T-helper 2 cell (primary cell): ENCODE data around the gene GABBR1.

Source experiments
- DNase-seq, 5 experiments: peaks; one replicate each; pipeline versions ENCODE4 v3.0.0 to v3.0.0-alpha.2; 2012 to 2022

Gene GABBR1

DNA sequence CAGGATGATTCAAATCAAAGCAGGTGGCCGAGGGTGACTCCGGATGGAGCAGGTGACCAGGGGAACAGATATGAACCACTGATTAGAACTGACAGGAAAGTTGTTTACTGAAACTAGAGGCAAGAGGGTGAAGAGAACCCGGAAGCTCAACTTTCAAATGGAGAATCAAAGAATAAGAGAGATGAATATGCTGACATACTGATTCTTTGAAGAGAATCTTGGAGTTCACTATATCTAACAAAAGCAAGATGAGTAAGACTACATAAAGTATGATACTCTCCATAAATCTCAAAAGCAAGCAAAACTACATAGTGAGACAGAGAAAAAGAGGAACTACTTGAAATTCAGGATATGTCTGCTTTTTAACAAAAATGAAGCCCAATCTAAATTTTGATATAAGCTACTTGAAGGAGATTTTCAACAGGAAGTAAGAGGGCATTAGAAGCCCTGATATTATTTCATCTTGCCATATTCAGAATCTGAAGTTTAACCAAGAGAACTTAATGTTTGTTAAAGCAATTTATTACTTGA lies 69.5 kb downstream of the GABBR1 start:
- DNase-seq: no peak

DNA sequence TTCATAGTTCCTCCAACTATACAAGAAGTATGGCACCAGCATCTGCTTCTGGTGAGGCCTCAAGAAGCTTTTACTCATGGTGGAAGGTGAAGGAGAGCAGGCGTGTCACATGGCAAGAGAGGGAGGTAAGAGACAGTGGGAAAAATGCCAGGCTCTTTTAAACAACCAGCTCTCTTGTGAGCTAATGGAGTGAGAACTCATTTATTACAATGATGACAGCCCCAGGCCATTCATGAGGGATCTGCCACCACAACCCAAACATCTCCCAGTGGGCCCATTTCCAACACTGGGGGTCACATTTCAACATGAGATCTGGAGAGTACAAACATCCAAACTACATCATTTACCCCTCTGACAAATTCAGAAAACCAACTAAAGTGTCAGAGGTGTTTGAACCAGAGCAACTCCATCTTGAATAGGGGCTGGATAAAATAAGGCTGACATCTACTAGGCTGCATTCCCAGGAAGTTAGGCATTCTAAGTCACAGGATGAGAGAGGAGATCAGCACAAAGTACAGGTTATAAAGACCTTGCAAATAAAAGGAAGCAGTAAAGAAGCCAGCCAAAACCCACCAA lies 71.3 kb downstream of the GABBR1 start:
- DNase-seq: no peak

GRCh38 chr6:29561091-29561490 lies 71.9 kb downstream of the GABBR1 start:
- DNase-seq: no peak

DNA sequence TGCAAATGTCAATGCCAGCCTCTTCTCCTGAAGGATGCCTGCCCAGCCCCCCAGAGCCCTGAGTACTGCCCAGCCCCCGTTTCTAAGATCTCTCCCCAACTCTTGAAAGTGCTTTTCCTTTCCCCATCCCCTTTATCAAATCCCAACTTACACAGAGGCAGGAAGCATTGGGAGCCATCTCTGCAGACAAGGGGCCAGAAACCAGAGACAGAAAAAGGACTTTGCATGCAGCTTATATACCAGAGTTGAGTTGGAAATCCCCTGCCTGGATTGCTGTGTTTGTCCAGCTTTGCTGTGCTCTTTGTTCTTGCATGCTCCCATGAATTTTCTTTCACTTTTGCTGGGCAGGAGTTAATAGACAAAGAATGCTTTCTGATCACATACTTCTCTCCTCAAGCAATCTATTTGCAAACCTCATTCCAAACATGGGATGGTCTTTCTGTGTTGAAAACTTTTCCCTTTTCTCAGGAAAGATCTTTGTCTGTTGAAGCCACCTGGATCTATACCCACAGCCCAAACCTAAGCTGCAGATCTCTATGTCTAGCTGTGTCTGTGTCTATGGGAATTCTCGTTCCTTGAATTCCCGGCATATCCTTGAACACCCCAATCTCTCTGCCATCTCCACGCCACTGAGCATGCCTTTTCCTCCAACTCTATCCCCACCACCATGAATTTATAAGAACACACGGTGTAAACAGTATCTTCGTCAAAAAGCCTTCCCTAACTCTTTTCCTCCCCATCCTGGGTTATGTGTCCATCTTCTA lies 73.3 kb downstream of the GABBR1 start, which contains the start of gene UBD:
Gene UBD (minus strand): TSS at position 209 of the 764 bp plus-strand sequence. CDS start 31 bp downstream, at position 178.
- no peak for DNase-seq

GRCh38 chr6:29558439-29559079 lies 74.4 kb downstream of the GABBR1 start:
- DNase-seq: no peak

DNA sequence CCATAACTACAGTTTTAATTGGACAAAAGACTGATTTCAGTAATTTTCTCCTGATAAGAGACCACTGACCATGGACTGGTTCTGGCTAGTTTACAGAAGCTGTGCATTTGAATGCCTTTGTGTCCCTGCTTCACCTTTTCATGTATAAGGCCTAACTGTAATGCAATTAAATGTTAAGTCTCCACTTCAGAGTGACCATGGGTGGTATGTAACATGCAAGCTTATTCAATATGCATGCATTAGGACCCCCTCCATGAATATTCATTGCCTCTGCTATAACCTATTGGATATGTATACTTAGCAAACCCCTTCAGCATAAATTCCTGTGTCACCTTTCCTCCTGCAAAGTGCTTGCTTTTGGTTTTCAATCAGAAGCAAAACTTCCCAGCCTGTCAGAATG lies 75.7 kb downstream of the GABBR1 start:
- no peak for DNase-seq

DNA sequence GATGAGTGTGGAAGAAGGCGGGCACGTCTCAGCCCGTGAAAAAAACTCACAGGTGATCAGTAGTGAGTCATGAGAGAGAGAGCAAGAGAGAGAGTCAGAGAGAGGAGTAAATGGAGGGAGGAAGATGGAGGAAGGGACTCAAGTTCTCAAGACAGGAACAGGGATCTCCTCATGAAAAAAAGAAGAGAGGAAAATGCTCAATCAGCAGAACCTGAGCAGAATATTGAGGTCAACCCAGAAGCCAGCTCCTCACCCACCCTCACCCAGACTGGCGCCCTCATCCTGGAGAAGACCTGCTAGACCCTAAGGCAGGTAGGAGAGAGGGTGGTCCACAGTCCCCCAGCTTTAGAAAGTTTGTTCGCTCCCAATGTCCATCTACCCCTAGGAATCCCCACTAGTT lies 78.2 kb downstream of the GABBR1 start:
- DNase-seq: no peak

GRCh38 chr6:29553268-29554057 lies 79.5 kb downstream of the GABBR1 start:
- DNase-seq: peak in 1 of 5 experiments; percentile 27

DNA sequence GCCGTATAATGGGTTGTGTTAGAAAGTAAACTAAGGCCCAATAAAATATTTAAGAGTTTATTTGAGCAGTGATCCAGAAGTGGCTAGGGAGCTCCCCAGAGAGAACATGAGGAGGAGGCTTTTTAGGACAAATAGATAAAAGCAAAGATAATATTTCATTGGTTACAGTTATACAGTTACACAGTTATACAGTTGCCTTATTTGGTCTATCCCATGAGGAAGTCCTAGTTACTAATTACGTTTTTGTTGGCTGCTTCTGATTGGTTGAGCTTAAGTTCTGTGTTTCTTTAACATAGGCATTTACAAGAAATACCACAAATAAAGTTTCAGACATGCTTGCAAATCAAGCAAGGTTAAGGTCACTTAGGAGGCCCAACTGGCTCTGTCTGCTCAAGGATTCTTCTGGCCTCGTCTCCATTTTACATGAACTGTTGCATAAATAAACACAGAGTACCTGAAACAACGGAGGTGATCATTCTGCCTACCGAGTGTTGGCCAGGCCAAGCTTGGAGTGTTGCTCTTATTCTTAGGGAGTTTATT lies 80.4 kb downstream of the GABBR1 start:
- peak in 2 of 5 experiments; percentile 23 to 78 for DNase-seq

- DNase-seq: peak in 1 of 5 experiments; percentile 90
Measured at GRCh38 chr6:29547573-29547972, 85.4 kb downstream of the GABBR1 start.

- no peak for DNase-seq
Measured at GRCh38 chr6:29537714-29538403, 95.1 kb downstream of the GABBR1 start.

GRCh38 chr6:29532320-29532951 lies 100.5 kb downstream of the GABBR1 start:
- DNase-seq: no peak

GRCh38 chr6:29531668-29532067 lies 101.3 kb downstream of the GABBR1 start:
- DNase-seq: no peak

DNA sequence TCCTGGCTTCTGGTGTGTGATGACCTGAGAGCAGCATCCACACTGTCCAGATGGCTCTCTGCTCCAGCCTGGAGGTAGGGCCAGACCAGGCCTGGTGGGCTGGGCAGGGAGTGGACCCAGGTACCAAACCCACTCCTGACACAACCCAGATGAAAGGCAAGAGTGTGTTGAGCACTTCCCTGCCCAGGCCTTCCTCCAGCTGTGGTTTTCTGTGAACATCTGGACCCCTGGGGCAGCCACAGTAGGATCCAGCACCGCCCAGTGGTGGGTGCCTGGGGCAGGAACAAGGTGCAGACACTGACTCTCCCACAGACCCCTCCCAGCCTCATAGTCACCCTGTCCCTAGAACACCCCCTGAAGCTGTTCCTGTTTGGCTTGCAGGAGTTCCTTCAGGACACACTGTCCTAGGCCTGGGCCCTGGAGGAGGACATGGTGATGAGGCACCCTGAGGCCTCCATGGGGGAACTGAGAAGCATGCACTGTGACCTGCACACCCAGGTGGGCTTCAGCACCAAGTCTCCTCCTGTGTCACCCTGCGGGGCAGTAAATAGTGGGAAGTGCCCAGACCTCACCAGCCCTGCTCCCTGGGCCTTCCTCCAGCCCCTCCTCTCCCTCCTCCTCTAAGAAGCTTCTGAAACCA lies 102.2 kb downstream of the GABBR1 start:
- DNase-seq: no peak

DNA sequence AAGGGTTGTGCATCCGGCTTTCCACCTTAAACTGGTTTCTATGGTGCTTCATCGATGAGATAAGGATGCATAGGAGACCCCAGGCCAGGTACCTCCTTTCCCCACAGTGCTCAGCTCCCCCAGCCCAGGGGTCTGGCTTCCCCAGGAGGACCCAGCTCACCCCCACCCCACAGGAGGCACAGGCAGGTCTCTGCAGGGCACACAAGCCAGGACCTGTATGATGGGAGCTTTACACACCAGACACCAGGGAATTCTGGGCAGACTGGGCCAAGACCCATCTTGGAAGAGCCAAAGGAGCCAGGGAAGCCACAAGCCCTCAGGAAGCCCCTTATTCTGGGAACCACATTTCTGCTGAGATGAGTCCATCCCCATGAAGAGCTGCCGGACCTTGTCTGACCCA lies 103.0 kb downstream of the GABBR1 start:
- no peak for DNase-seq

DNA sequence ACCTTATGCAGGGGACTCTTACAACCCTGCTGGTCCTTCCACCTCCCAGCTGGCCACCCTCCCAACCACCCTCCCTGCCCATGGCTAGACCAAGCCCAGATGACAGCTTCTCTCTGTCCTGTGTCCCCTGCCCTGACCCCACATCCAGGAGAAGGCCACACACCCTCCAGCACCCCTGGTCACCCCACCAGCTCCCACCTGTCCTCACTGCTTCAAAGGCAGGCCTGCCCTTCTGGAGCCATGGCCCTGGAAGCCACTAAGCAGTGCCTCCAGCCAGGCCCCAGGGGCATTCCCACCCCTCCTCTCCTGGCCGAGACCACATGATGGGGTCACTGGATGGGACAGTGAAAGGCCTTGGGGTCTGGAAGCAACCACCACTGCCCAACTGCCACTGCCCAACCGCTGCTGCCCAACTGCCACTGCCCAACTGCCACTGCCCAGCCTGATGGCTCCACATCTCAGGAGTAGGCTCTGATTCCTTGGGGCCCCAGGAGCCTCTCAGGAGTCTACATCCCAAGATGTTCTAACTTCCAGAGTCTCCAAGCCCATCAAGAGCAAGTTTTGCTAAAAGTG lies 103.9 kb downstream of the GABBR1 start:
- no peak for DNase-seq

GRCh38 chr6:29528300-29528931 lies 104.6 kb downstream of the GABBR1 start:
- no peak for DNase-seq

DNA sequence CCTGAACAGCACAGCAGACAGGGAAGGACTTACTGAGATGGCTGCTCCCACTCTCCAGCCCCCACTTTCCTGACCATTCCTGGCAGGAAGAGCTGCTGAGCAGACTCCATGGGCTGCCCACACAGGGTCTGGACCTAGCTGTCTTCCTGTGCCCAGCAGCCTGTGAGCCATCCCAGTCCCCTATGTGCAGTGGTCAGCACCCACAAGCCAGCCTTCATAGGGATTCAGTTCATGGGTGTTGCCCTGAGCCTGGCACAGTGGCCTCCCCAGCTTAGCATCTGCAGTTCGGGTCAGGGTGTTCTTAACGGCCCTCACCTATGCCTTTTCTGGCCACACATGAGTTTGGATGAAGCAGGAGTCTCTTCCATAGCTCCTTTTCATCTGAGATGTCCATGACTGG lies 105.4 kb downstream of the GABBR1 start:
- no peak for DNase-seq

- no peak for DNase-seq
Measured at GRCh38 chr6:29527126-29527525, 105.9 kb downstream of the GABBR1 start.

- no peak for DNase-seq
Measured at GRCh38 chr6:29525311-29525639, 107.7 kb downstream of the GABBR1 start.
